Stimulated activated CD8-positive, alpha-beta memory T cell treated with anti-CD3 and anti-CD28 coated beads, Interleukin-15, amount 100 ng/mL, for 4 hours (primary cell): ENCODE data around the gene PRKCE.

ENCODE experiments used
- DNase-seq, 2 donors: peaks; one replicate each; pipeline ENCODE4 v3.0.0-alpha.2; 2020; ENCODE audit warnings: low read depth in 2 of 2

Gene PRKCE

DNA sequence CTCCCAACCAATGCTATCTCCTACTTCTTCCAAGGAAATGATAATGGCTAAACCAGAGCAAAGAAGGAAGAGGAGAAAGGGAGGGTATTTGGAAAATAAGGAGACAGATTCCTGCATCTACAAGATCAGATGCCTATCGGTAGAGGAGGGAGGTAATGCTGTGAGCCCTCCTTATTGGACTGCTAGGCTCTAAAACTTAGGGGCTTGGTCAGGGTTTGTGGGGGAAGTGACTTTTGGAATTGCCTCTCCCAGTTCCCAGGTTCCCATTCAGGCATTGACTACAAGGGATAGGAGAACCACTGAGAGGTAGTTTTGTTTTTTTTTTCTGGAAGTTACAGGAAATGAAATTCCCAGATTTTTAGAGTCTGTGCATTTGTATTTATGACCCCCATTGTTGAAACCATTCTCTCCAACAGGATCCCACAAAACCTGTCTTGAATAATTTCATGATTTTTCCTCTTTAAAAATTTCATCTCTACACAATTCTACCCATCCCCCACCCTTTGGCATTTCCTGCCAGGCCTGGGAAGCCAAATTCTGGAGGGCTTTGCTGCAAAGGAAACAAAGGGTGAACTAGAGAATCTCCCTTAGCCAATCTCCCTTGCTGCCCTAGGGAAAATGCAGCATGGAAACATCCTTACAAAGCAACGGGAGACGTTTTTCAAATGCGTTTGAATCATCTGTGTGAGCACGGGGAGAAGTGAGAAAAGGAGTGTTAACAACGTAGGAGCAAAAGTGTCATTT, 363.6 kb downstream of the PRKCE start:
- no peak for DNase-seq

DNA sequence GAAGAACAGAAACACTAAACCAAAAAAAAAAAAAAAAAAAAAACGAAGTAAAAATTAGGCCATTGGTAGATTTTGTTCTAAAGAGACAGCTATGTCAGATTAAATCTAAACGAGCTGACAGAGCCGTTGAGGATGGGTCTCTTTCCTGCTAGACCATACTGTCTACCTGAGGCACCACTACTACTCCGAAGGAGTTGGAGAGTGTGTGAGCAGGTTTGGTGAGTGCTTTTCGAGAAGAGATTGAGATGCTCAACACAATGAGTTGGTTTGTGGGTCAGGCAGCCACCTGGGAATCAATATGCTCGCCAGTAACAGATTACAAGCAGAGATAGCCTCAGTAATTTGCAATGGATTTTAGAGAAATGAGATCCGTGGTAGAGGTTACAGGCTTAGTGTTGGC, 364.2 kb downstream of the PRKCE start:
- no peak for DNase-seq

DNA sequence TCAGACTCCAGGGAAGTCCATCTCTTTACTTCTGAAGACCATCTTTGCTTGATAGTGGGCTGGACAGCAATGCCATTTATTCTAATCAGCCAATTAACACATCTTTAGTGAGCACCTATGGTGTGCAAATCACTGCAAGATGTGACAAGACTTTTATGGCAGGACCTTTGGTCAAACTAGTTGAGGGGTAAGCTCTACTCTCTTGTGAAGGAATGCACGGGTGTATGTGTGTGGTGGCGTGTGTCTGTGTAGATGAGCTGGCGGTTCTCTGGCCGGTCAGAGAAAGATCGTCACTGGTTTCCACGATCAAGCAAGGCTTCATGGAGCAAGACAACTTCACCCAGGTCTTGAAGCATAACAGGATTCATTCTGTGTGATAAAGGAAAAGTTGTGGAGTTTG, 364.6 kb downstream of the PRKCE start:
- no peak for DNase-seq

DNA sequence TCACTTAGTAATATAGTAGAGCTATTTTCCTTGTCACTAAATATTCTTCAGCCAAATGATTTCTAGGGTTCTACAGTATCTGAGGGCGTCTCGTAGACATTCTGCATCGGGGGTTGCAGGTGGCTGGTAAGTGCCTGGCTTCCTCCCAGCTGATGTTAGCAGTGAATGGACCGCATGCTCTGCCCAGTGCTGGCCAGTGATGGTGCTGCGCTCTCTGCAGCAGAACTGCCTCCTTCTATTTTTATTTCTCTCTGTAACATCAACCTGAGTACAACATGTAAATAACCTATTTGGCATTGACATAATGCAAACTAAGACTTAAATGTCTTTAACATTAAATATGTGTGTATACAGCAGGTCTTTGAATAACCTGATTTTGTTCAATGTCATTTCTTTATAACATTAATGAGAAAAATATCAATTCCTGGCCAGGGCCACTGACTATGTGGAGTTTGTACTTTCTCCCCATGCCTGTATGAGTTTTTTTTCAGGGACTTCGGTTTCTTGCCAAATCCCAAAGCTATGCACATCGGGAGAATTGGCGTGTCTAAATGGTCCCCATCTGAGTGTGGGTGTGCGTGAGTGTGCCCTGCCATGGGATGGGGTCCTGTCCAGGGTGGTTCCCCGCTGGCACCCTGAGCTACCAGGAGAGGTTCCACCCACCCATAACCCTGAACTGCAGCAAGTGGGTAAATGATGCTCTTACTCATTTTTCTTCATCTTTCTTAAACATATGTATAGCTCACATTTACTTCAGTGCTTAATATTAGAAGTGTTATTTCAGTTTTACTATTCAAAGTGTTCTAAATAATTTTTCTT, 367.5 kb downstream of the PRKCE start:
- no peak for DNase-seq

DNA sequence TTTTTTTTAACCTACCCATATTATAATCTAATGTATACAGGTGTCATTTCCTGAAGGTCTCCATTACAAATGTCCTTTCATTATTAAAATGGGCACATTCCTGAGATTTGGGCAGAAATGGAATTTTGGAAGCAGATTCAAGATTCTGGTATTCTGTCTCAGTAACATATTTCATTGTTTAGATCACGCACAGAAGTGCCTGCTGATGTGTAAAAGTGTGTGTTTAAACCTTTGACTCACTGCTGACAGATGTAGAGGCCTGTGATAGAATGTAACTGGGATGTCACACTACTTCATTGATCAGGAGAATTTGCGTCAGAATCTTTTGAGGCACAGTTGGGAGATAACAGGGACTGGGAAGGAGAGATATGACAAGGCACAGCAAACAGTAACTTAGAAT, 368.9 kb downstream of the PRKCE start:
- DNase-seq = no peak

DNA sequence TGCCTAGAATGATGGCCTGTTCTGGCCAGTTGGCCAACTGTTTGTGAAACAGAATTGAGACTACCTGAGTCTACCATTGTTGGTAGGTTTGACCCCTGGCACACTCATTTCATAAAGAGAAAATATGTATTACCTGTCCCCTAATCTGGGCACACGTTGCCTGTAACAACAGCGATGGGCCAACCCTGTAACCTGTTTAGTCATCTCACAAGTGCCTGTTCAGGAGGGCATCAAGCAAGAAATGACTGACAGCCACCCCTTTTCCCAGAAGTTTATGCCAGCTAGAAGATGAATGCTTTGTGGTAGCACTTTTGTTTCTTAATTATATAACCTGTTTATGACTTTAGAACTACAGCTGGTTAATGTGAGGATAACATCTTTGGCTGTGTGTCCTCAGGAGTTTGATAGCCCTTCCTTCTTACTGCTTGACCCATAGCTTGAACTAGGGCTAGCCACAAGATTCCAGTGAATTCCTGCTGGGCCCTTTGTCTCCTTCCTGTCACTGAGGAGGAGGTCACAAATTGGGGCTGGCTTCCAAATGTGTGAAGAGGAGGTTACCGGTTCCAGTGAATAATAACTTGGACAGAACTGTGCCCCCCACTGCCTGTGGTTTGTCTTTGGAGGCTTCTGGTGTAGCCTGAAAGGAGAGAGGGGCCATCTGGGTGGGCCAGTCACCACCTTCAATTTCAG, 371.8 kb downstream of the PRKCE start:
- DNase-seq = no peak

DNA sequence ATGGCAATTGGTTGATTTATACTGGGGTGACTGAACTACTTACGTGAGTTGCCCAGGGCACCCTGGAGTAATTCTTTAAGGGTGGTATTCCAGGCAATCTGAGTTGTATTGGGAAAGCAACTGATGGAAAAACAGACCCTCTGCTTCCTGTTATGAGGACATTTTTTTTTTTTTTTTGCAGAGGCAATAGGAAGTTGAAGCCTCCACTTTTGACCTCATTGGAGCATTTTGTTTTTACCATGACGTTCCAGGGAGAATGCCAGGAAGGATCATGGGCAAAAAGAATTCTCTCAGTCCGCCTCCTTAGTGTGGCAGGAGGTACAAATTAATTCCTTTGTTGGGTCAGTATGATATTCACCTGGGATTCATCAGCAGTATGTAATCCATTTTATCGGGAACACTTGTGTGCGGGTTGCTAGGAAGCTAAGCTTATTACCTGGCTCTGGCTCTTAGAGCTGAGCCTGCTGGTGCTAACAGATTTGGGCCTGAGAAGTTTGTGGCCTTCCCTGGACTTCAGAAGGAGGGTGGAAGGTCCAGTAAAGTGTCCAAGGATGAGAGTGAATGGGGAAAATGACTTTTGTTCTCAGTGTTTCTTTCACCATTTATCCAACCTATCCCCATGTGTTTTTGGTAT, 372.8 kb downstream of the PRKCE start:
- no peak for DNase-seq

DNA sequence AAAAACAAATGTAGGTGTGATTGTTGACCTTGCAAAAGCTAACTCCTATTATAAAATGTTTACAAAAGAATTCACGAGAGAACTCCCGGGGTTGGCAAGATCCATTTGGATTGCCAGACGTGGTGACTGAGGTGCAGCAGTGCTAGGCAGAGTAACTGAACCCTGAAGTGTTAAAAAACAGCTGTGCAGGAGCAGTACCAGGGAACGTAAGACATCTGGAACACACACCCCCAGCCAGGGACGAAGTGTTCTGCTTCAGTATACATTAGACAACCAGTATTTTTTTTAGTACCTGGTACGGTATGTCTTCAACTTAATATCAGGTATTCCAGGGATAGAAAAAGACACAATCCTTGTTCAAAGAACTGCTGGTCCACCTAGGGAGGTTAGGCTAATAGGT, 373.6 kb downstream of the PRKCE start:
- no peak for DNase-seq

DNA sequence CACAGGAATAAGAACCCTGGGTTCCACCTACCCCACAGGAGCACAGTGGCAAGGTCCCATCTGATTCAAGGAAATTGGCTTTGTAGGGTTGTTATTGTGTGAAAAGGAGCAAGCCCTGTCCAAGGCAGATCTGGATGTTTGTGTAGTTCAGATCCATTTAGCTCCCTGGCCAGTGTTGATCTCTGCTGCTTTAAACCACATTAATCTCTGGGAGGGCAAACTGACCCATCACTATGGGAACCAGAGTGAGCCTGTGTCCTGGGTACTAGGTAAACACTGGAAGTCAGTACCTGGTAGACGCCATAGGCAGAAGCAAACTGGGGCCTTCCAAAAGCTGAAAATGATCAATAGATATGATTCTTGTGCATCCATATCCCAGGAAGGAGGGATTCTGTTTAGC, 374.2 kb downstream of the PRKCE start:
- no peak for DNase-seq

DNA sequence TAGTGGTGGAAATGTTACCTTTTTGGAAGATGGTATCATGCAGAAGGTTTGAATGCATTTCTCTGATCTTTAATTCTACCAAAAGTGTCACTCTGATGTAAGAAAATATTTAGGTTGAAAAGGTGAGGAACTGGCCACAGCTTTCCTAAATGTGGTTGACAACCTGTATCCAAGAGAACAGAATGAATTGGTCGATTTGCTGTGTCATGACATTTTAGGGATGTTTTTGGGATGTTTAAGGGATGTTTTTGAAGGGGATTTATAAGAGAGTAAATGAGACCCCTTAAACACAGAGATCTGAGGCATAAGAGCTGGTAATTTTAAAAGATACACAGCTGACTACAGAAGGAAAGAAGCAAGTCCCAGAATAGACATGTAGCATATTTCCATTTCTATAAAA, 375.0 kb downstream of the PRKCE start:
- no peak for DNase-seq

DNA sequence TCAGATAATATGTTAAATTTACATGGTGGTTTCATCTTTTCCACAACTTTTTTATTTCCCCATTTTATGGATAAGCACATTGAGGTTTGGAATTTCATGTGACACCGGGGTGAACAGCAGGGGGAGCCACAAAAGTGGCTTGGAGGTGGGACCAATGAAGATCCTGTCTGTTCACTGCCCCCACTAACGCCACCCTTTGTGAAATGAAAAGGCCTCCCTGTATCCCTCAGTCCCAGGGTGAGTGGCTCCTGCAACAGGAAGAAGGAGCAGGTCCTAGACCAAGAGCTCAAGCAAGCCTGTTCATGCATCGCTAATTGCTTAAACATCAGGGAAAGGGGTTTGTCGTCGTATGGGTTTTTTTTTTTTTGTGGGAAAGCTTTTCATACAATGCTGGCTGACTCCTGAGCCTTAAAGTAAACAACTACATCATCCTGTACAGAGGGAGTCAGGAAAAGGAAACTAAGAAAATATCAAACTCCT, 377.9 kb downstream of the PRKCE start:
- no peak for DNase-seq

DNA sequence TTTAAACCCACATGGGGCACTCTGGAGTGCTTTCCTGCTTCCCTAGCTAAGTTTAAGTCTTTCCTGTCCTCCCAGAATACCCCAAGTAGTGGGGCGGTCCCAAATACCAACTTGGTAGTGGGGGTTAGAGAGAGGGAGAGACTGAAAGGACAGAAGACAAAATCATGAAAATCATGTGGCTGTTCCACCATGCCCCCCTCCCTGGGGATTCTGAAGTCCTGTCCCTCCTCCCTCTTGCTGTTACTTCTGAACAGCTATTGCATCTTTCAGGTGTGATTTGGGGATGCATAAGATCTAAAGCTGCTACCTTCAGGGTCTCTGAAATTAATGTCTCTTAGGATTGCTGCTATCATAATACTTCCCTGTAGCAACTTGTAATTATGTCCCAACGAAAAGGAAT, 378.9 kb downstream of the PRKCE start:
- DNase-seq = no peak

DNA sequence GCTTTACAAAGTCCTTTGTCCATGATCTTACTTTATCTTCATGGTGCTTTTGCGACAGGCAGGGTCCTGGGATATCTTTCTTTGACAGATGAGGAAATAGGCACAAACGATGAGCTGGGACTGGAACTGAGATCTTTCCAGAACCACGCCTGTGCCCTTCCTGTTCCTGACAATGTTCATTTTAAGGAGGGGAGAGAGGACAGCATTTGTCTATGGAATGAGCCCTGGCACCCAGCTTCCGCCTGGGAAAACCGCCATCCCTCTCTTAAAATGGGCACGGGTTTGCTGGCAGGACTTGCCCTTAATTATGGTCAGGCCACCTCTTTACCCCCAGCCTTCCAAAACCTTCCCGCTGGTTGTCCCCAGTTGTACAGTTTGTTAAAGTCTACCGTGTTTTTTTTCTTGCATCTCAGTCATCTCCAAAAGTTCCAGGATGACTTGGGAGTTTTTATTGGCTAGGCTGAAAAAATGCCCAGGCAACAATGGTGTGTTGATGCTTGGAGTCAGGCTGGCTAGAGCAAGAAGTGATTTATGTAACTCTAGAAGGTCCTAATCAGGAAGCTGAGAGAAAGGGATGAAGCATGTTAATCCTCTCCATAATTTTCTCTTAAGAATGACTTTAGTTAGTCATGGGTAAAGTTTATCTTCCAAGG, 380.8 kb downstream of the PRKCE start:
- DNase-seq = no peak

DNA sequence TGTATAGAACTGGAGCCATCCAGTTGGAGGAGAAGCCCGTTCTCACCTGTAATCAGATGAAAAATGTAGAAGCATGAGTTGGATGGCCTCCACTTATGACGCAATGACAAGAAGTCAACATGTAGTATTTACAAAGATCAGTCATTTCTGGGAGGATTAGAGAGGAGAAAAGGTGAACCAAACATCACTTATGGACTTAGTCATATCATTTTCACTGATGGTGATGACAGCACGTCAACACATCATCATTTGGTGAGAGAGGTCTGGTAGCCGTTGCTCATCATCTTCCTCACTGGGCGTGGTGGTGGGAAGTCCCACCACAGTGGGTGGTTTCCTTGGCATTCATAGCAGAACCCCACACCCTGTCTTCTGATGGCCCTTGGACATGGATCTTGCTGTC, 381.5 kb downstream of the PRKCE start:
- DNase-seq = no peak

DNA sequence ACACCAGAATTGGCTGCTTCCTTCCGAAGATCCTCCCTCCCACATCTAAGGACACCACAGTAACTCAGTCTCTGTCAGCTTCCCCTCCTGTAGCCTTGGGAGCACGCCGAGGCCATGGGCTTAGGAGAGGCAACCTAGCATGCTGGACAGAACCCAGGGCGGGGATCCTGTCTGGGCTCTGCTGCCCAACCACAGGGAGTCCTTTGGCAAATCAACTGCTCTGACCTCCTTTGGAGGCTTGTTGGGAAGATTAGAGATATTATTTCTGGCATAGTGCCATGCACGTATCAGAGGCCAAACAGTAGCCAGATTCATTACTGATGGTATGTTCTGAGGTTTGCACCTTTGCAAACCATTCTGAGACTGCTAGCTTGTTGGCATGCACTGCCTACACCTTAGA, 383.1 kb downstream of the PRKCE start:
- DNase-seq = no peak

DNA sequence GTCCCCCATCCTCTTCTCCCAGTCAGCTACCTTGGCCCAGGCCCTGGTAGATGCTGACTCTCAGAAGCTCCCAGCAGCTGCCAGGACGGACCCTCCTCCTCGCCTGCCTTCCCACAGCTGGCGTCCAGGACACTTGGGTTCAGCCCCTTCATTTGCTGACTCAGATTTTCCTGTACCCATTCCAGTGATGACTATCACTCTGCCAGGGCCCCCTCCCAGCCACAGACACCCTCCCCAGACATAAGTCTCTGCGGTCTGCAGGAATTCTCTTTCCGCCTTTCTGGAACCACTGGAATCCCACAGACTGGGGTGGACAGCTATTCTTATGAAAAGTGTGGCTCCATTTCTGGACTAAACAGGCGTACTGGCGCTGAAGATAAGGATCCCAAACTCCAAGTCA, 385.5 kb downstream of the PRKCE start:
- DNase-seq = no peak

DNA sequence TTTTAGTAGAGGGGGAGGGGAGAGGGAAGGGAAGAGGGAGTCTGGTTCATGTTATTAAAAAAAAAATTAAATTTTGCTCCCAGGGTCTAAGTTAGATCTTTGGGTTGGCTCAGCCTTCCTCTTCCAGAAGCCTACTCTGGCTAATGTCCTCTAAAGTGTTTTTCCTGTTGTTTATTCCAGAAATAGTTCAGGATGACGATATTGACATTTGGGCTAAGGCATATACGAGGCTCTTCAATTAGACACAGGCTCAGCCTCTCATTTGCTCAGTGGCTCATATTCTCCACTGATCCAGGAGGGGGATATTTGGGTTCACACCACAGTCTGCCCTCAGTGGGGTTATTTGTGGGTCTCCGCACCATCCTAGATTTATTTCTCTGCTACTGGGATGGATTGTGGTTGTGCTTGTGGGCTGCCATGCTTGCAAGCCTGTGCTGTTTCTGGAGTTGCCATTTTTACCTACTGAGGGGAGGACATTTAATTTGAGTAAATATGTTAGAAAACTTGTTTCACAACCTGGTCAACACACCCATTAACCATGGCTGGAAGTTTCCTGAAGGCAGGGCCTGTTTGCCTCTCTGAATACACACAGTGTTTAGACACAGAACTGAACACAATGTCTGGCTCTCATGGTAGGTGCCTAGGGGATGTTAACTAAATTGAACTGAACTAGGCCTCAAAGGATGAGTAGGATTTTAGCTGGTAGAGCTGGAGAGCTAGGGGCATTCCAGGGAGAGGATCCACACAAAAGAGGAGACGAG, 388.2 kb downstream of the PRKCE start:
- no peak for DNase-seq

DNA sequence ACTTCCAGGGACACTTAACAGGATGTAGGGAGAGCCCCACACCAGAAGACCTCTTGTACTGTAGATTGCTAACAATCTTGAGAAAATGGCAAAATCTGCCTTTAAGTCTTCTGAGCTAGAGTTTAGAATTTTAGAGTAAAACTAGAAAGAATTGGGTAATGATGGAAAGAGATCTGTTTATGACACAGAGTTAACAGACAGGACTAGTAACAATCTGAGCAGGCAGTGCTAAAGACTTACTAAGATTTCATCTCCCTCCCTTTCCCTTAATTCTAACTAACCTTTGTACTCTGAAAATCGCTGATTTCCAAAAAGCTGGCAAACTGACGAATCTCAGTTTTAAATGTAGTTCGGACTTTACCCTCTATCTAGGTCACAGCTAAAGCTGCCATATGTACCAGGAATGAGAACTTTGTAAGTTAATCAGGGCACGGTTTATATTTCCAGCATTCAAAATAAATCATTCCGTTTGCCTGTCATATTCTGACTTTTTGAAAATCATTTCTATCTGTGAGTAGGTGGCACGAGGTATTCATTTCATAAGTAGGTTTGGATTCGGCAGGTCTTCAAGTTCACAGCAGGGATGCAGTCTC, 389.2 kb downstream of the PRKCE start:
- DNase-seq = no peak

DNA sequence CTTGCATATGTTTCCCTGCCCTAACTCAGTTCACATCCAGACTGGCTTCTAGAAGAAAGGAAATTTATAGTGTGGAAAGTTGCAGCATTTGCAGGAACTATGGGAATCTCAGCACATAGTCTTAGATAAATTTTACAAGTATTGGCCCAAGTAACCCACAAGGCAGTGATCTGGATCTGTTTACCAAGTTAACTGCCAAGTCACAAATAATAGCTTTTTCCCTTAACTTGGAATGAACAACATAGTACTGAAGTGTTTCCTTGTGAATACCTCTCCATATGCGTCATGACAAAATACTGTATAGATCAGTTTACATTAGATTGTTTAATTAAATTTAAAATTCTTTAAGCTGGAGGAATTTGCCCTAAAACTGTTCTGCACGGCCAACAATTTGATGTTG, 390.0 kb downstream of the PRKCE start:
- DNase-seq = no peak

DNA sequence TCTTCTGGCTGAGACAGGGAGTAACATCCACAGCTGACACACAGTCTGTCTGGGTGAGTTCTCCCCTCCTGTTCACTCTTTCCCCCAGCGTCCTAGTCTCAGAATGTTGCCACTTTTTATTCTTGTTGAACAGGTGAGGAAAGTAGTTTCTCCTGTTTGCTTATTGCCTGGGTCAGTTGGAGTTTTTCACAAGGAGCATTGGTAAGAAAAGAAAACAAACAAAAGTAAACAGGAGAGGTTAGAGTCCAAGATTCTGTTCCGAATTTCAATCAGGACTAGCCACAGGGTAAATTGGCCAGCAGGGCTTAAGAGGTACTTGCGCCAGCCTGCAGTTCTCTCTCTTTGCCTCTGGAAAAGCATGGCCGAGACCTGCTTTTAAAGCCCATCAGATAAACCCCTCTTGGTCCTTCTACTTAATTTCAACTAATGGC, 390.7 kb downstream of the PRKCE start:
- no peak for DNase-seq
